Fibroblast of villous mesenchyme (primary cell): ENCODE data around the gene KIF26A. TPM values are rescaled to one million over a fixed set of nuclear protein-coding genes. Genes with fewer than 3 reads are reported as not detected.

Source experiments
- DNase-seq: peaks from one replicate; pipeline ENCODE4 v3.0.0-alpha.2; 2010; ENCODE audit warnings: low read depth
- H3K4me3 ChIP-seq: 2 replicates; pipeline ENCODE4 v1.5.1; 2011; ENCODE audit warnings: low read depth, mild to moderate bottlenecking, low read length
- CTCF ChIP-seq: IDR thresholded peaks from 2 replicates; pipeline ENCODE4 v1.5.1; 2012; ENCODE audit warnings: low read depth, mild to moderate bottlenecking, low read length; ENCODE audit not compliant: insufficient read depth
- total RNA-seq: library from RNA; depleted of rRNA; stranded (reverse); fragments of >200 nt; gene quantifications from 2 replicates; pipeline ENCODE4 v1.2.3, GENCODE V29; 2012

KIF26A gene
- total RNA-seq, 1 donor, result under 0.01 TPM

DNA sequence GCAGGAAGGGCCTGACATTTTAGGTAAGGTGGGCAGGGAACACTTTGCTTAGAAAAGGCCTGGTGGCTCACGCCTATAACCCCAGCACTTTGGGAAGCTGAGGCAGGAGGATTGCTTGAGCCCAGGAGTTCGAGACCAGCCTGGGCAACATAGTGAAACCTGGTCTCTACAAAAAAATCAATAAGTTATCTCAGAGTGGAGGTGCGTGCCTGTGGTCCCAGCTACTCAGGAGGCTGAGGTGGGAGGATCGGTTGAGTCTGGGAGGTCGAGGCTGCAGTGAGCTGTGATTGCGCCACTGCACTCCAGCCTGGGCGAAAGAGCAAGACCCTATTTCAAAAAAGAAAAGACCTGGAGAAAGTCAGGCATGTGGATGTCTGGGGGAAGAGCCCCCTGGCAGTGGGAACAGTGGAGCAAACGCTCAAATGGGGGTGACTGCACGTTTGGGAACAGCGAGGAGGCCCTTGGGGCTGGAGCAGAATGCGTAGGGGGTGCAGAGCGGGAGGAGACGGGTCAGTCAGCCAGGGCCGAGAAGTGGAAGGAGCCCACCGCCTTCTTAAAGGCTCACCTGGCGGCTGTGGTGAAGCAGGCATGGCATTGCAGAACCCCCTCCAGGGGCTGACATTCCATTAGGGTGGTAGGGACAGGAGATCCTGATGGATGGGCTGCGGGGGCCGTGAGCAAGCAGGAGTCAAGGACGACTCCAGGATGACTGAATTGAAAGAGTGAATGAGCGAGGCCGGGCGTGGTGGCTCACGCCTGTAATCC, 6.2 kb upstream of the KIF26A start:
- DNase-seq, result no peak
- no peak for TF ChIP-seq CTCF

GRCh38 chr14:104132981-104133380, 5.4 kb upstream of the KIF26A start:
- H3K4me3 ChIP-seq, result no peak overlapping the region
- no peak for TF ChIP-seq CTCF
- DNase-seq, result no peak

More for the DNA sequence above, 6.2 kb upstream of the KIF26A start:
- no peak overlapping the region for H3K4me3 ChIP-seq

GRCh38 chr14:104133496-104133895, 4.9 kb upstream of the KIF26A start:
- H3K4me3 ChIP-seq, result no peak overlapping the region
- TF ChIP-seq CTCF, result no peak
- DNase-seq, result no peak

- no peak for DNase-seq
- TF ChIP-seq CTCF, result no peak
These were observed 4.1 kb upstream of the KIF26A start for GRCh38 chr14:104134061-104134965.

DNA sequence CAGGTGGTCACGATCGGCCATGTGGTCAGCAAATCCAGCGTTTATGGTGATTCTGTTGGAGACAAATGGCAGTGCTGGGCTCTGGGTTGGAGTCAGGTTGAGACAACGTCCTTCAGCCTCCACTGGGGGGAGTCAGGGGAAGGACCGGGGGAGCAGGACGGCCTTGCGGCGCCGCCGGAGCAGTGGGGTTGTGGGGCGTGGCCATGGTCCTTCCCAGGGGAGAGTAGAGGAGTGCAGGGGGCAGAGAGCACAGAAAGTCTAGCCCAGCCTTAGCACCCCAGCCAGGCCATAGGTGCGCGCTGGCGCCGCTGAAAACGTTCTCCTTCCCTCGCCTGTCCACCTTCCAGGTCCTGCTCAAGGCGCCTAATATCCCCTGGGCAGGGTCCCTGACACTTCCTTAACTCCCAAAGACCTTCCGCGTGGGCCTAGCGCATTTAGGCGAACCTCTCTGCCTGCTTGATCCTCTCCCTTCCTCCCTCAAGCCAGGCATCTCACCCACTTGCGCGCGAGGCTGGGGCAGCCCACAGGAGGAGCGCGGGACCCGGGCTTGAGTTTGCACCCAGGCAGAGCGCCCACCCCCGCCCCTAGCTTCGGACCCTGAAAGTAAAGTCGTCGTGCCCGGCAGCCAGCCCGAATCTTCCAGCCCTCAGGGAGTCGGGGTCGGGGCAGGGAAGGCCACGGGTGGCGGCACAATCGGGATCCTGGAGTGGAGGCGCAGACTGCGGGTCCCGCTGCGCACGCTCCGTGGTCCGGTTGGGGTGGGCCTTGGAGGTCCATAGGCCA, 3.1 kb upstream of the KIF26A start:
- peak; percentile 18 for TF ChIP-seq CTCF
- H3K4me3 ChIP-seq, result no peak overlapping the region
- no peak for DNase-seq

More at GRCh38 chr14:104134061-104134965, 4.1 kb upstream of the KIF26A start:
- no peak overlapping the region for H3K4me3 ChIP-seq

GRCh38 chr14:104135904-104136471, 2.4 kb upstream of the KIF26A start:
- no peak overlapping the region for H3K4me3 ChIP-seq
- no peak for DNase-seq
- TF ChIP-seq CTCF, result no peak
